Subcutaneous abdominal adipose tissue (tissue), 5 donors: Measurements from ENCODE around the gene DOK6.

ENCODE experiments used
- H3K27ac ChIP-seq: one replicate; pipeline ENCODE4 v1.7.0; 2013; ENCODE audit warnings: low read depth, mild to moderate bottlenecking, inconsistent platforms, low read length, moderate library complexity
- H3K27me3 ChIP-seq, 5 donors: one replicate each; pipeline ENCODE4 v1.7.0; 2013; ENCODE audit warnings: low read length in 5 of 5, inconsistent platforms in 1 of 5; ENCODE audit not compliant: control insufficient read depth in 5 of 5, insufficient read depth in 4 of 5
- H3K36me3 ChIP-seq, 5 donors: one replicate each; pipeline ENCODE4 v1.7.0; 2013; ENCODE audit warnings: low read length in 5 of 5; ENCODE audit not compliant: control insufficient read depth in 5 of 5, insufficient read depth in 5 of 5
- H3K4me1 ChIP-seq, 5 donors: one replicate each; pipeline ENCODE4 v1.7.0; 2013; ENCODE audit warnings: low read length in 5 of 5, mild to moderate bottlenecking in 3 of 5, moderate library complexity in 1 of 5; ENCODE audit not compliant: control insufficient read depth in 5 of 5, insufficient read depth in 5 of 5
- H3K4me3 ChIP-seq, 5 donors: one replicate each; pipeline ENCODE4 v1.7.0; 2013; ENCODE audit warnings: low read length in 5 of 5, low read depth in 1 of 5
- H3K9ac ChIP-seq, 5 donors: one replicate each; pipeline ENCODE4 v1.7.0; 2013; ENCODE audit warnings: low read length in 5 of 5, mild to moderate bottlenecking in 4 of 5, moderate library complexity in 3 of 5
- H3K9me3 ChIP-seq, 5 donors: one replicate each; pipeline ENCODE4 v1.7.0; 2013; ENCODE audit warnings: low read length in 5 of 5; ENCODE audit not compliant: control insufficient read depth in 5 of 5
- donor health status: healthy.
- donor health status: healthy.
- donor health status: healthy.
- donor health status: healthy.
- donor health status: healthy.

The DOK6 gene

GRCh38 chr18:69683176-69683575 is 282.5 kb downstream of the DOK6 start:
- Histone ChIP-seq H3K4me3 (no peak overlapping the region), H3K27ac (no peak overlapping the region), H3K36me3 (no peaks in the 10 kb centered on the region), H3K4me1 (peaks cover 0 to 4% (median 0%) of the 10 kb centered on the region in 5 donors), H3K9ac (no peak overlapping the region), H3K9me3 (no peaks in the 10 kb centered on the region), H3K27me3 (no peaks in the 10 kb centered on the region)

- Histone ChIP-seq H3K4me3 (no peak overlapping the region), H3K36me3 (no peaks in the 10 kb centered on the region), H3K9me3 (no peaks in the 10 kb centered on the region)
Observed at GRCh38 chr18:69684789-69685188, 284.1 kb downstream of the DOK6 start.

GRCh38 chr18:69686861-69687260 is 286.2 kb downstream of the DOK6 start:
- Histone ChIP-seq H3K27me3 (no peaks in the 10 kb centered on the region), H3K9ac (no peak overlapping the region), H3K4me3 (no peak overlapping the region), H3K27ac (no peak overlapping the region), H3K36me3 (no peaks in the 10 kb centered on the region), H3K9me3 (no peaks in the 10 kb centered on the region), H3K4me1 (no peaks in the 10 kb centered on the region)

More at GRCh38 chr18:69684789-69685188, 284.1 kb downstream of the DOK6 start:
- no peak overlapping the region for H3K27ac ChIP-seq
- no peaks in the 10 kb centered on the region for H3K27me3 ChIP-seq
- H3K9ac ChIP-seq: no peak overlapping the region
- peaks cover 0 to 4% (median 0%) of the 10 kb centered on the region in 5 donors for H3K4me1 ChIP-seq

GRCh38 chr18:69689121-69689759 is 288.6 kb downstream of the DOK6 start:
- no peak overlapping the region for H3K27ac ChIP-seq
- no peak overlapping the region for H3K4me3 ChIP-seq
- no peaks in the 10 kb centered on the region for H3K36me3 ChIP-seq
- H3K4me1 ChIP-seq: no peaks in the 10 kb centered on the region
- no peaks in the 10 kb centered on the region for H3K9me3 ChIP-seq
- no peaks in the 10 kb centered on the region for H3K27me3 ChIP-seq
- no peak overlapping the region for H3K9ac ChIP-seq

- Histone ChIP-seq H3K9ac (no peak overlapping the region), H3K27me3 (no peaks in the 10 kb centered on the region), H3K4me3 (no peak overlapping the region), H3K27ac (no peak overlapping the region), H3K36me3 (no peaks in the 10 kb centered on the region), H3K4me1 (no peaks in the 10 kb centered on the region), H3K9me3 (no peaks in the 10 kb centered on the region)
Observed at GRCh38 chr18:69691008-69691760, 290.5 kb downstream of the DOK6 start.

- Histone ChIP-seq H3K4me1 (no peaks in the 10 kb centered on the region), H3K4me3 (no peak overlapping the region), H3K9me3 (no peaks in the 10 kb centered on the region), H3K9ac (no peak overlapping the region), H3K36me3 (no peaks in the 10 kb centered on the region), H3K27me3 (no peaks in the 10 kb centered on the region), H3K27ac (no peak overlapping the region)
Observed at GRCh38 chr18:69697069-69697468, 296.4 kb downstream of the DOK6 start.

- no peaks in the 10 kb centered on the region for H3K27me3 ChIP-seq
- no peak overlapping the region for H3K9ac ChIP-seq
- H3K27ac ChIP-seq: no peak overlapping the region
- no peaks in the 10 kb centered on the region for H3K36me3 ChIP-seq
- no peaks in the 10 kb centered on the region for H3K9me3 ChIP-seq
- no peaks in the 10 kb centered on the region for H3K4me1 ChIP-seq
- no peak overlapping the region for H3K4me3 ChIP-seq
Observed at GRCh38 chr18:69697689-69698088, 297.0 kb downstream of the DOK6 start.

- no peaks in the 10 kb centered on the region for H3K4me1 ChIP-seq
- no peaks in the 10 kb centered on the region for H3K9me3 ChIP-seq
- no peak overlapping the region for H3K4me3 ChIP-seq
- no peaks in the 10 kb centered on the region for H3K27me3 ChIP-seq
- no peaks in the 10 kb centered on the region for H3K36me3 ChIP-seq
- no peak overlapping the region for H3K9ac ChIP-seq
- no peak overlapping the region for H3K27ac ChIP-seq
Observed at GRCh38 chr18:69701305-69701704, 300.6 kb downstream of the DOK6 start.

GRCh38 chr18:69703461-69703860 is 302.8 kb downstream of the DOK6 start:
- no peak overlapping the region for H3K27ac ChIP-seq
- no peaks in the 10 kb centered on the region for H3K4me1 ChIP-seq
- no peaks in the 10 kb centered on the region for H3K27me3 ChIP-seq
- H3K9me3 ChIP-seq: no peaks in the 10 kb centered on the region
- no peak overlapping the region for H3K9ac ChIP-seq
- H3K36me3 ChIP-seq: no peaks in the 10 kb centered on the region
- no peak overlapping the region for H3K4me3 ChIP-seq

- Histone ChIP-seq H3K36me3 (no peaks in the 10 kb centered on the region), H3K4me1 (no peaks in the 10 kb centered on the region), H3K27me3 (no peaks in the 10 kb centered on the region), H3K9ac (no peak overlapping the region), H3K4me3 (no peak overlapping the region), H3K9me3 (no peaks in the 10 kb centered on the region), H3K27ac (no peak overlapping the region)
Observed at GRCh38 chr18:69705987-69706386, 305.3 kb downstream of the DOK6 start.
